Esophagus squamous epithelium (tissue), 5 donors: ENCODE results near the gene CDCA7. TPM values are rescaled to one million over a fixed set of nuclear protein-coding genes. Genes with fewer than 3 reads are reported as not detected.

Experiments
- DNase-seq: peaks from one replicate; lab custom pipeline; 2025; lab: John Stamatoyannopoulos, UW
- H3K27ac ChIP-seq, 4 donors: fragments of 200-600 bp; sonication (generic); one replicate each; pipeline ENCODE4 v1.5.1; 2016 to 2019; ENCODE audit warnings: mild to moderate bottlenecking in 1 of 4
- H3K27me3 ChIP-seq, 4 donors: fragments of 200-600 bp; sonication (generic); 1 replicate in 3 of 4; 2 replicates in 1 of 4; pipeline versions ENCODE4 v1.5.1 to v1.6.0; 2017 to 2021; ENCODE audit warnings: antibody characterized with exemption in 1 of 4
- H3K36me3 ChIP-seq, 3 donors: fragments of 200-600 bp; sonication (generic); one replicate each; pipeline ENCODE4 v1.5.1; 2016 to 2019
- H3K4me1 ChIP-seq, 3 donors: fragments of 200-600 bp; sonication (generic); one replicate each; pipeline ENCODE4 v1.5.1; 2017 to 2019
- H3K4me3 ChIP-seq, 4 donors: fragments of 200-600 bp; sonication (generic); 1 replicate in 3 of 4; 2 replicates in 1 of 4; pipeline ENCODE4 v1.5.1; 2016 to 2019; ENCODE audit warnings: mild to moderate bottlenecking in 2 of 4, moderate library complexity in 1 of 4
- H3K9me3 ChIP-seq, 3 donors: fragments of 200-600 bp; sonication (generic); one replicate each; pipeline ENCODE4 v1.5.1; 2016 to 2019
- POLR2A ChIP-seq, 4 donors: fragments of 450-650 bp; IDR thresholded peaks; one replicate each; pipeline ENCODE4 v1.6.1; 2017; ENCODE audit warnings: antibody characterized with exemption in 4 of 4, mild to moderate bottlenecking in 4 of 4, moderate library complexity in 3 of 4
- WGBS, 2 donors: methylation state at CpG; one replicate each; pipeline ENCODE4 v1.1.5; 2018; 5-methylcytosine and 5-hydroxymethylcytosine counted together
- intact Hi-C: fragments of 100-400 bp; cut with DNase I; formaldehyde crosslinking; loops from one replicate; pipeline ENCODE4 v1.15.0; 2022
- total RNA-seq, 4 donors: library from RNA; depleted of rRNA; stranded (reverse); fragments of >200 nt; gene quantifications; one replicate each; pipeline ENCODE4 v1.1.0, GENCODE V29; 2016
- TF ChIP-seq, protein P1 (sequence below), 6 experiments: fragments of 450-650 bp in 4 of 6; fragments of 200-600 bp in 2 of 6; sonication (generic) in 2 of 6; IDR thresholded peaks; one replicate each; pipeline ENCODE4 v1.5.1; 2016 to 2019; ENCODE audit warnings: antibody characterized with exemption in 6 of 6, mild to moderate bottlenecking in 4 of 6, moderate library complexity in 4 of 6
- donor health status: DM: yes; HTN: yes; CAD: no.

The CDCA7 gene
- total RNA-seq, 4 donors from 2014 or later, result 8.8 to 18.4 (median 10.6) TPM

DNA sequence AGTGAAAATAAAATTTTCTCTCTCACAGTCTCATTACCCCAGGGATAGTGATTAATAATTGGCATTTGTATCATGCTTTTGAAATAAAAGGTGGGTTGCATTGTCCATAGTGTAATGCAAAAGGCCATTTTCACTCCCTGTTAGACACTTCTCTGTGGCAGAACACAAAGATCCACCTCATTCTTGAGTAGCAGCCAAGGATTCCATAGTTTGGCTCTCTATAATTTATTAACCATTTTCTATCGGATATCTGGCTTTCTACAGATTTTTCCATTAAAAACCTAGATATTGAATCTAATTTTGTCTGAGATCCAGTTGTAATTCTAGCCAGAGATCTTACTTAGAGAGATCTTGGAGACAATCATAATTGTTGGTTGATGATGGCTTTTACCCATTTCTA, 39.0 kb downstream of the CDCA7 start:
- Histone ChIP-seq H3K27ac (no peak overlapping the region), H3K4me1 (no peaks in the 10 kb centered on the region), H3K9me3 (no peaks in the 10 kb centered on the region), H3K36me3 (no peaks in the 10 kb centered on the region), H3K27me3 (peaks cover 0 to 48% (median 0%) of the 10 kb centered on the region in 4 donors), H3K4me3 (no peak overlapping the region)
- 87 to 89% methylated on average over 1 of the region's 1 CpG for WGBS, 2 donors
- TF ChIP-seq, protein P1, sequence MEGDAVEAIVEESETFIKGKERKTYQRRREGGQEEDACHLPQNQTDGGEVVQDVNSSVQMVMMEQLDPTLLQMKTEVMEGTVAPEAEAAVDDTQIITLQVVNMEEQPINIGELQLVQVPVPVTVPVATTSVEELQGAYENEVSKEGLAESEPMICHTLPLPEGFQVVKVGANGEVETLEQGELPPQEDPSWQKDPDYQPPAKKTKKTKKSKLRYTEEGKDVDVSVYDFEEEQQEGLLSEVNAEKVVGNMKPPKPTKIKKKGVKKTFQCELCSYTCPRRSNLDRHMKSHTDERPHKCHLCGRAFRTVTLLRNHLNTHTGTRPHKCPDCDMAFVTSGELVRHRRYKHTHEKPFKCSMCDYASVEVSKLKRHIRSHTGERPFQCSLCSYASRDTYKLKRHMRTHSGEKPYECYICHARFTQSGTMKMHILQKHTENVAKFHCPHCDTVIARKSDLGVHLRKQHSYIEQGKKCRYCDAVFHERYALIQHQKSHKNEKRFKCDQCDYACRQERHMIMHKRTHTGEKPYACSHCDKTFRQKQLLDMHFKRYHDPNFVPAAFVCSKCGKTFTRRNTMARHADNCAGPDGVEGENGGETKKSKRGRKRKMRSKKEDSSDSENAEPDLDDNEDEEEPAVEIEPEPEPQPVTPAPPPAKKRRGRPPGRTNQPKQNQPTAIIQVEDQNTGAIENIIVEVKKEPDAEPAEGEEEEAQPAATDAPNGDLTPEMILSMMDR (IDR thresholded peaks at IDR 0.05), result no peak
- TF ChIP-seq POLR2A (IDR thresholded peaks at IDR 0.05), result no peak
- no peak for DNase-seq
- intact Hi-C loops, result no loop called here

DNA sequence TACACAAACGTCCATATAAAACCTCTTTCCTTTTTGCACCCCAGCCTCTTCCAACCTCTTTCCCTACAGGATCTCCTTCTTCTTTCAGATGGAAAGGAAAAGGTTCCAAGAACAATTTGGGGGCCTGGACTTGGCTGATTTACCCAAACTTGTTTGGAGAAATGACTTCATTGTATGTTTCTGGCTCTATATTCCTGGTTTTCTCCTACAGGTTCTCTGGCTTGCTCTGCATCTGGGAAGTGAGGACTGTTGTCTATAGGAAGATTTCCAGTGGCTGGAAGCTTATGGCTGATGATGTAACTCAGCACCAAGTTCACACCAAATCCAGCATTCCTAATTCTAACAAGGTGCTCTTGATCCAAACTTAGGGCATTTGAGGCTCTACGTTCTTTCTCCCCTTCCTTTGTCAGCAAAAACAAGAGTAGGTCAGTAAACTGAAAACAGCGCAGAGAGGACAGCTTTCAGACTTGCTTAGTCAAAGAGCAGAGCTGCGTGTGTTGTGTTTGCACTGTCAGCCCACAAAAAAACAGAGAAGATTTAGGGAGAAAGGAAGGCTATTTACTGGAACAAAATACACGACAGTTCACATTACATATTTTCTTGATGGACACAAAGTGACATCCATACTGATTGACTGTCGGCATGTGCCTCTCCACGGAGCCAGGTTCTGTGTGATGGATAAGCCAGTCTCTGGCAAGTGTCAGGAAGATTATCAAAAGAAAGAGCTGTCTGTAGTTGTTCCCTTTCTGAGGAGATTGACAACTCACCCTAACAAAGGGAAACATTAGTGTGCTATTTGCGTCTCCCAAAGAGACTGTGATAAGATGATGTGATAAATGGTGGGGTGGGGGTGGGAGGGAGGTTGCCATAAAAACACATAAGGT, 39.7 kb downstream of the CDCA7 start:
- intact Hi-C loops, result no loop called here
- 63 to 76% methylated on average over 7 to 8 of the region's 8 CpGs for WGBS, 2 donors
- peaks cover 0 to 55% (median 0%) of the 10 kb centered on the region in 4 donors for H3K27me3 ChIP-seq

GRCh38 chr2:173395567-173396351, 41.1 kb downstream of the CDCA7 start:
- intact Hi-C loops, result no loop called here
- Histone ChIP-seq H3K9me3 (no peaks in the 10 kb centered on the region), H3K4me3 (no peak overlapping the region), H3K36me3 (no peaks in the 10 kb centered on the region), H3K27me3 (peaks cover 0 to 69% (median 1%) of the 10 kb centered on the region in 4 donors), H3K4me1 (no peaks in the 10 kb centered on the region), H3K27ac (no peak overlapping the region)
- TF ChIP-seq, protein P1 (IDR thresholded peaks at IDR 0.05), result no peak
- no peak for TF ChIP-seq POLR2A (IDR thresholded peaks at IDR 0.05)
- DNase-seq, result no peak
- WGBS, 2 donors, result 81 to 86% methylated on average over 16 of the region's 16 CpGs

More for the DNA sequence above, 39.7 kb downstream of the CDCA7 start:
- Histone ChIP-seq H3K4me3 (no peak overlapping the region), H3K9me3 (no peaks in the 10 kb centered on the region), H3K36me3 (no peaks in the 10 kb centered on the region), H3K27ac (no peak overlapping the region), H3K4me1 (no peaks in the 10 kb centered on the region)
- TF ChIP-seq, protein P1 (IDR thresholded peaks at IDR 0.05), result no peak
- no peak for DNase-seq

GRCh38 chr2:173397539-173397938, 42.9 kb downstream of the CDCA7 start:
- WGBS, 2 donors, result 52 to 71% methylated on average over 4 of the region's 4 CpGs
- Histone ChIP-seq H3K9me3 (no peaks in the 10 kb centered on the region), H3K27ac (no peak overlapping the region), H3K4me1 (peaks cover 0 to 12% (median 4%) of the 10 kb centered on the region in 3 donors), H3K4me3 (no peak overlapping the region), H3K36me3 (no peaks in the 10 kb centered on the region), H3K27me3 (peaks cover 0 to 87% (median 1%) of the 10 kb centered on the region in 4 donors)
- TF ChIP-seq, protein P1 (IDR thresholded peaks at IDR 0.05), result peak in 3 of 6 experiments; percentile 8 to 44 (median 24)
- no peak for TF ChIP-seq POLR2A (IDR thresholded peaks at IDR 0.05)
- DNase-seq, result no peak
- intact Hi-C loops, result no loop called here
